CD4-positive, alpha-beta T cell treated with Interleukin-17A for 1 hour (primary cell): Measurements from ENCODE around the gene MICALL2.
A peak's percentile ranks its signal among the peaks of the same experiment; 100 is the strongest.

Experiments used
- DNase-seq: peaks from one replicate; pipeline ENCODE4 v3.0.0-alpha.2; 2020

MICALL2 gene

GRCh38 chr7:1431634-1432380 is 27.5 kb downstream of the MICALL2 start:
- DNase-seq = no peak

- DNase-seq = no peak
Measured at GRCh38 chr7:1431226-1431625, 28.0 kb downstream of the MICALL2 start.

- DNase-seq = no peak
Measured at GRCh38 chr7:1430056-1430845, 29.0 kb downstream of the MICALL2 start.

GRCh38 chr7:1428941-1429501 is 30.2 kb downstream of the MICALL2 start:
- DNase-seq = no peak

GRCh38 chr7:1427064-1427657 is 32.1 kb downstream of the MICALL2 start:
- DNase-seq = no peak

GRCh38 chr7:1426474-1426873 is 32.8 kb downstream of the MICALL2 start:
- no peak for DNase-seq

GRCh38 chr7:1425292-1426136 is 33.8 kb downstream of the MICALL2 start:
- DNase-seq = no peak

GRCh38 chr7:1424041-1424440 is 35.2 kb downstream of the MICALL2 start:
- DNase-seq = no peak

- DNase-seq = no peak
Measured at GRCh38 chr7:1423264-1423811, 35.9 kb downstream of the MICALL2 start.

GRCh38 chr7:1422512-1423263 is 36.6 kb downstream of the MICALL2 start:
- no peak for DNase-seq

- no peak for DNase-seq
Measured at GRCh38 chr7:1421946-1422345, 37.3 kb downstream of the MICALL2 start.

GRCh38 chr7:1421020-1421790 is 38.1 kb downstream of the MICALL2 start:
- DNase-seq = no peak

GRCh38 chr7:1419688-1420087 is 39.6 kb downstream of the MICALL2 start:
- DNase-seq = no peak

- no peak for DNase-seq
Measured at GRCh38 chr7:1419310-1419634, 40.0 kb downstream of the MICALL2 start.

GRCh38 chr7:1418505-1419309 is 40.6 kb downstream of the MICALL2 start:
- DNase-seq = peak; percentile 8

- no peak for DNase-seq
Measured at GRCh38 chr7:1415389-1415990, 43.8 kb downstream of the MICALL2 start.

GRCh38 chr7:1413936-1414639 is 45.2 kb downstream of the MICALL2 start:
- DNase-seq = no peak

- peak; percentile 88 for DNase-seq
Measured at GRCh38 chr7:1412322-1413261, 46.7 kb downstream of the MICALL2 start.
